PC-9 (cell line): Measurements from ENCODE around the gene SUN3. TPM values are rescaled to one million over a fixed set of nuclear protein-coding genes. Genes with fewer than 3 reads are reported as not detected.

ENCODE experiments used
- Bru-seq: library from RNA; stranded (reverse); fragments of 400-500 nt; gene quantifications from one replicate; lab custom pipeline; 2021; lab: Mats Ljungman, UMichigan
- BruChase-seq, 2 experiments: library from RNA; stranded (reverse); fragments of 400-500 nt; gene quantifications; one replicate each; lab custom pipeline; 2021; lab: Mats Ljungman, UMichigan
- BruUV-seq: library from RNA; stranded (reverse); fragments of 400-500 nt; replicated peaks from 2 replicates; lab custom pipeline; 2021; lab: Mats Ljungman, UMichigan
- CTCF ChIA-PET: fragments of 300-600 bp; sonication (Branson Sonifier 250); formaldehyde crosslinking; loops from one replicate; lab custom pipeline; 2022; ENCODE audit warnings: antibody characterized with exemption; lab: Charles Lee
- POLR2A ChIA-PET: fragments of 300-600 bp; sonication (Branson Sonifier 250); formaldehyde crosslinking; loops from one replicate; lab custom pipeline; 2022; ENCODE audit warnings: antibody characterized with exemption; ENCODE audit not compliant: unreplicated experiment; lab: Charles Lee
- DNase-seq, 2 experiments: peaks; one replicate each; pipeline versions ENCODE4 v3.0.0 to v3.0.0-alpha.2; 2015 to 2022; ENCODE audit warnings: mixed read lengths in 1 of 2
- H2AFZ ChIP-seq: fragments of 200-600 bp; sonication (generic); 2 replicates; pipeline ENCODE4 v1.8.1; 2017; ENCODE audit warnings: antibody characterized with exemption
- H3F3A ChIP-seq: fragments of 200-600 bp; sonication (generic); 2 replicates; pipeline ENCODE4 v1.8.1; 2017; ENCODE audit warnings: antibody characterized with exemption, mild to moderate bottlenecking, low read depth; ENCODE audit not compliant: insufficient read depth
- H3K27ac ChIP-seq: fragments of 200-600 bp; sonication (generic); 2 replicates; pipeline ENCODE4 v1.6.1; 2016; ENCODE audit warnings: mixed run types
- H3K27me3 ChIP-seq: fragments of 200-600 bp; sonication (generic); 2 replicates; pipeline ENCODE4 v1.6.1; 2016; ENCODE audit warnings: low read depth, mixed run types; ENCODE audit not compliant: insufficient read depth
- H3K36me3 ChIP-seq: fragments of 200-600 bp; sonication (generic); 2 replicates; pipeline ENCODE4 v1.6.1; 2016; ENCODE audit warnings: low read depth, mixed run types
- H3K4me1 ChIP-seq: fragments of 200-600 bp; sonication (generic); replicated peaks from 2 replicates; pipeline ENCODE4 v1.6.1; 2016; ENCODE audit warnings: mixed run types; ENCODE audit not compliant: insufficient read depth
- H3K4me2 ChIP-seq: fragments of 200-600 bp; sonication (generic); 2 replicates; pipeline ENCODE4 v1.6.1; 2017; ENCODE audit warnings: mixed run types
- H3K4me3 ChIP-seq: fragments of 200-600 bp; sonication (generic); 2 replicates; pipeline ENCODE4 v1.6.1; 2016; ENCODE audit warnings: mixed run types
- H3K79me2 ChIP-seq: fragments of 200-600 bp; sonication (generic); 2 replicates; pipeline ENCODE4 v1.6.1; 2017; ENCODE audit warnings: low read depth, mixed run types
- H3K9me2 ChIP-seq: fragments of 200-600 bp; sonication (generic); 2 replicates; pipeline ENCODE4 v1.8.1; 2017; ENCODE audit warnings: mild to moderate bottlenecking; ENCODE audit not compliant: insufficient read depth
- H3K9me3 ChIP-seq: fragments of 200-600 bp; sonication (generic); 2 replicates; pipeline ENCODE4 v1.8.1; 2016; ENCODE audit warnings: low read depth; ENCODE audit not compliant: insufficient read depth
- H4K20me1 ChIP-seq: fragments of 200-600 bp; sonication (generic); 2 replicates; pipeline ENCODE4 v1.8.1; 2017; ENCODE audit not compliant: insufficient read depth
- CTCF ChIP-seq: fragments of 200-600 bp; sonication (generic); conservative IDR thresholded peaks from 2 replicates; pipeline ENCODE4 v1.6.1; 2017; ENCODE audit warnings: mixed run types, antibody characterized with exemption, mild to moderate bottlenecking, moderate library complexity
- EZH2 ChIP-seq: fragments of 200-600 bp; sonication (generic); IDR thresholded peaks from 2 replicates; pipeline ENCODE4 v1.8.0; 2017; ENCODE audit warnings: antibody characterized with exemption, low read depth
- intact Hi-C: fragments of 100-400 bp; cut with micrococcal nuclease; formaldehyde crosslinking; loops from one replicate; pipeline ENCODE4 v1.10.0; 2022; ENCODE audit not compliant: unreplicated experiment
- long read RNA-seq: library from polyadenylated mRNA; stranded (forward); transcript quantifications from one replicate; pipeline ENCODE4 v2.0.0, GENCODE V29; 2022
- total RNA-seq: library from RNA; stranded (reverse); gene quantifications from 2 replicates; pipeline ENCODE4 v1.2.3, GENCODE V29; 2021

Gene SUN3
- 0.24 TPM in 1 of 2 replicates, not detected in the other for total RNA-seq
- percentile 24 among the genes with signal in this experiment for Bru-seq, nascent RNA
- BruChase-seq, experiment 1, labeled RNA remaining after a 2-hour chase: percentile 28 among the genes with signal in this experiment
- percentile 23 among the genes with signal in this experiment for BruChase-seq, experiment 2, labeled RNA remaining after a 6-hour chase
- long read RNA-seq, partial matches to known transcripts: 0 of 2 reads
- long read RNA-seq, other reads (novel, unspliced or antisense): 1 of 2 reads

GRCh38 chr7:48028938-48029337, at the start of gene SUN3:
Gene SUN3, minus strand, starts transcription at chr7:48029107. Its CDS starts 169 bp downstream, at chr7:48028938.
- Histone ChIP-seq H3K9me2 (no peaks in the 10 kb centered on the region), H3K27ac (no peak within 1 kb of the TSS), H3K9me3 (peaks cover 3% of the 10 kb centered on the region), H3K4me2 (no peak within 1 kb of the TSS), H3F3A (no peaks in the 10 kb centered on the region), H3K36me3 (no peaks in the 10 kb centered on the region), H3K79me2 (no peaks in the 10 kb centered on the region), H3K27me3 (no peaks in the 10 kb centered on the region), H2AFZ (no peak within 1 kb of the TSS), H3K4me3 (no peak within 1 kb of the TSS), H4K20me1 (no peaks in the 10 kb centered on the region), H3K4me1 (peaks cover 11% of the 10 kb centered on the region)
- ChIA-PET POLR2A (no interaction called here), CTCF (no interaction called here)
- DNase-seq: no peak
- TF ChIP-seq CTCF (no peak), EZH2 (no peak)
- no TSS peak for BruUV-seq
- intact Hi-C loops: no loop called here

- no peak for TF ChIP-seq EZH2
- no peak for TF ChIP-seq CTCF
- H3F3A ChIP-seq: peaks cover 34% of the 10 kb centered on the region
- BruUV-seq: no TSS peak
- no peaks in the 10 kb centered on the region for H4K20me1 ChIP-seq
- H3K36me3 ChIP-seq: no peaks in the 10 kb centered on the region
- peaks cover 45% of the 10 kb centered on the region for H3K4me1 ChIP-seq
- no peaks in the 10 kb centered on the region for H3K27me3 ChIP-seq
- H3K4me3 ChIP-seq: no peak overlapping the region
- H3K9me2 ChIP-seq: no peaks in the 10 kb centered on the region
- H3K79me2 ChIP-seq: no peaks in the 10 kb centered on the region
- H3K4me2 ChIP-seq: no peak overlapping the region
- no peak overlapping the region for H3K27ac ChIP-seq
- peaks cover 10% of the 10 kb centered on the region for H3K9me3 ChIP-seq
- no peak overlapping the region for H2AFZ ChIP-seq
- CTCF ChIA-PET: no interaction called here
- POLR2A ChIA-PET: no interaction called here
- DNase-seq: peak in 1 of 2 experiments; percentile 53
- intact Hi-C loops: no loop called here
Measured at GRCh38 chr7:48078470-48078869, 49.6 kb upstream of the SUN3 start.

- BruUV-seq: no TSS peak
- H3K79me2 ChIP-seq: no peaks in the 10 kb centered on the region
- no peak overlapping the region for H3K4me3 ChIP-seq
- peaks cover 24% of the 10 kb centered on the region; the same call in 1 of the 2 replicates for H3F3A ChIP-seq
- CTCF ChIA-PET: no interaction called here
- H2AFZ ChIP-seq: no peak overlapping the region
- H3K36me3 ChIP-seq: no peaks in the 10 kb centered on the region
- no peak for TF ChIP-seq CTCF
- TF ChIP-seq EZH2: no peak
- no peaks in the 10 kb centered on the region for H3K27me3 ChIP-seq
- peaks cover 10% of the 10 kb centered on the region for H3K9me3 ChIP-seq
- no peaks in the 10 kb centered on the region for H4K20me1 ChIP-seq
- no peak overlapping the region for H3K4me2 ChIP-seq
- peak in 1 of 2 experiments; percentile 29 for DNase-seq
- H3K4me1 ChIP-seq: peaks cover 38% of the 10 kb centered on the region
- POLR2A ChIA-PET: no interaction called here
- no peaks in the 10 kb centered on the region for H3K9me2 ChIP-seq
- intact Hi-C loops: no loop called here
- no peak overlapping the region for H3K27ac ChIP-seq
Measured at GRCh38 chr7:48077423-48077822, 48.5 kb upstream of the SUN3 start.
